GM12872 (cell line): Measurements from ENCODE around the gene BTNL3.
A peak's percentile ranks its signal among the peaks of the same experiment; 100 is the strongest.

ENCODE experiments used
- CTCF ChIP-seq: IDR thresholded peaks from 3 replicates; pipeline ENCODE4 v1.5.1; 2011; ENCODE audit warnings: low read depth, mild to moderate bottlenecking, low read length, moderate library complexity; ENCODE audit not compliant: insufficient read depth

The BTNL3 gene

GRCh38 chr5:181039931-181040630 lies 51.4 kb downstream of the BTNL3 start, which contains the start of gene BTNL9:
Gene BTNL9, plus strand, starts transcription at chr5:181040266. Its CDS starts 5,224 bp downstream, at chr5:181045490.
- TF ChIP-seq CTCF = no peak

GRCh38 chr5:181040631-181040945 lies 51.9 kb downstream of the BTNL3 start:
- no peak for TF ChIP-seq CTCF

GRCh38 chr5:181041043-181041442 lies 52.4 kb downstream of the BTNL3 start:
- TF ChIP-seq CTCF = no peak

- TF ChIP-seq CTCF = no peak
Measured at GRCh38 chr5:181042036-181042713, 53.5 kb downstream of the BTNL3 start.

GRCh38 chr5:181042722-181043121 lies 54.1 kb downstream of the BTNL3 start:
- no peak for TF ChIP-seq CTCF

- peak; percentile 30; the same call in 1 of the 3 replicates for TF ChIP-seq CTCF
Measured at GRCh38 chr5:181043285-181044092, 54.8 kb downstream of the BTNL3 start.

- TF ChIP-seq CTCF = no peak
Measured at GRCh38 chr5:181044093-181044599, 55.5 kb downstream of the BTNL3 start.
